ENCODE results near the gene C20orf202.
A peak's percentile ranks its signal among the peaks of the same experiment; 100 is the strongest.

The C20orf202 gene

GRCh38 chr20:1225263-1225782 is 22.1 kb downstream of the C20orf202 start:
- H3K4me3 ChIP-seq (ENCODE audit: low read depth, low read length): peak overlapping the region; percentile 35
- DNase-seq (ENCODE audit: low read depth): no peak
- TF ChIP-seq CTCF (IDR thresholded peaks at IDR 0.05; ENCODE audit: low read depth, low read length, missing control alignments): no peak
- in situ Hi-C loops (cut with HindIII; ENCODE audit: low sequenced_read_pairs): no loop called here

- in situ Hi-C loops (cut with HindIII; ENCODE audit: low sequenced_read_pairs): no loop called here
- H3K4me3 ChIP-seq (ENCODE audit: low read depth, low read length): peak within 1 kb of the TSS; percentile 43
- peak; percentile 31 for DNase-seq (ENCODE audit: low read depth)
- TF ChIP-seq CTCF (IDR thresholded peaks at IDR 0.05; ENCODE audit: low read depth, low read length, missing control alignments): no peak
Observed at GRCh38 chr20:1225783-1226654, 22.8 kb downstream of the C20orf202 start, which contains the start of gene RAD21L1. Gene RAD21L1, plus strand, starts transcription at chr20:1226044. Its CDS starts 2,410 bp downstream, at chr20:1228454.

- in situ Hi-C loops (cut with HindIII; ENCODE audit: low sequenced_read_pairs): no loop called here
Observed at GRCh38 chr20:1229541-1229940, 26.3 kb downstream of the C20orf202 start.

GRCh38 chr20:1232286-1233111 is 29.2 kb downstream of the C20orf202 start:
- DNase-seq (ENCODE audit: low read depth): no peak
- no peak overlapping the region for H3K4me3 ChIP-seq (ENCODE audit: low read depth, low read length)
- TF ChIP-seq CTCF (IDR thresholded peaks at IDR 0.05; ENCODE audit: low read depth, low read length, missing control alignments): no peak
- in situ Hi-C loops (cut with HindIII; ENCODE audit: low sequenced_read_pairs): no loop called here

More at GRCh38 chr20:1229541-1229940, 26.3 kb downstream of the C20orf202 start:
- H3K4me3 ChIP-seq (ENCODE audit: low read depth, low read length): no peak overlapping the region
- no peak for TF ChIP-seq CTCF (IDR thresholded peaks at IDR 0.05; ENCODE audit: low read depth, low read length, missing control alignments)
- no peak for DNase-seq (ENCODE audit: low read depth)

- in situ Hi-C loops (cut with HindIII; ENCODE audit: low sequenced_read_pairs): no loop called here
- TF ChIP-seq CTCF (IDR thresholded peaks at IDR 0.05; ENCODE audit: low read depth, low read length, missing control alignments): no peak
- H3K4me3 ChIP-seq (ENCODE audit: low read depth, low read length): no peak overlapping the region
- DNase-seq (ENCODE audit: low read depth): no peak
Observed at GRCh38 chr20:1240549-1240948, 37.3 kb downstream of the C20orf202 start.

GRCh38 chr20:1241456-1241855 is 38.2 kb downstream of the C20orf202 start:
- no peak for TF ChIP-seq CTCF (IDR thresholded peaks at IDR 0.05; ENCODE audit: low read depth, low read length, missing control alignments)
- no peak for DNase-seq (ENCODE audit: low read depth)
- in situ Hi-C loops (cut with HindIII; ENCODE audit: low sequenced_read_pairs): no loop called here
- H3K4me3 ChIP-seq (ENCODE audit: low read depth, low read length): no peak overlapping the region
